Stimulated activated CD4-positive, alpha-beta T cell treated with anti-CD3 and anti-CD28 coated beads, Interleukin-1b, Interleukin-23, amount 100 ng/mL, for 48 hours (primary cell): Measurements from ENCODE around the gene KCNC3.

Experiments used
- DNase-seq: peaks from one replicate; pipeline ENCODE4 v3.0.0-alpha.2; 2020

KCNC3 gene

DNA sequence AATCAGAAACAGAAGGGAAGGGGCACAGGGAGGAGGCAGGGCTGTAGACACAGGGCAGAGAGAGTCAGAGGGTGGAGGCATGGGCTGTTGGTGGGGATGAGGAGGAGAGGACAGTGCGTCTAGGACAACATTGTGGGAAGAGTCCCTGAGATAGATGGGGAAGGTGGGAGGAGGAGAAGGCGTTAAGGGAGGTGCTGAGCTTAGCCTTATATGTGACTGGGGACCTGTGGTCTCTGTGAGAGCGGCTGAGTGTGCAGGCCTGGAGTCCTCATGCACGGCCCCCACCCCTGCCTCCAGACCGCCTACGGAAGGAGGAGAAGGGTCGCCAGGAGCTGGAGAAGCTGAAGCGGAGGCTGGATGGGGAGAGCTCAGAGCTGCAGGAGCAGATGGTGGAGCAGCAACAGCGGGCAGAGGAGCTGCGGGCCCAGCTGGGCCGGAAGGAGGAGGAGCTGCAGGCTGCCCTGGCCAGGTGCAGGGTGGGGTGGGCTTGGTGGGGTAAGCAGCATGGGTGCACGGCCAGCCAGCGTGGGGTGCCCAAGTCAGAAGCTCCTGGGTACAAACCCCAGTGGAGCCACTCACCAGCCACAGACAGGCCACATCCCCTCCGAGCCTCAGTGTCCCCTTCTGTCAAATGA lies 56.8 kb downstream of the KCNC3 start:
- no peak for DNase-seq

GRCh38 chr19:50269653-50270052 lies 59.5 kb downstream of the KCNC3 start:
- no peak for DNase-seq

GRCh38 chr19:50268501-50268900 lies 60.7 kb downstream of the KCNC3 start:
- no peak for DNase-seq

GRCh38 chr19:50268041-50268440 lies 61.1 kb downstream of the KCNC3 start:
- no peak for DNase-seq

DNA sequence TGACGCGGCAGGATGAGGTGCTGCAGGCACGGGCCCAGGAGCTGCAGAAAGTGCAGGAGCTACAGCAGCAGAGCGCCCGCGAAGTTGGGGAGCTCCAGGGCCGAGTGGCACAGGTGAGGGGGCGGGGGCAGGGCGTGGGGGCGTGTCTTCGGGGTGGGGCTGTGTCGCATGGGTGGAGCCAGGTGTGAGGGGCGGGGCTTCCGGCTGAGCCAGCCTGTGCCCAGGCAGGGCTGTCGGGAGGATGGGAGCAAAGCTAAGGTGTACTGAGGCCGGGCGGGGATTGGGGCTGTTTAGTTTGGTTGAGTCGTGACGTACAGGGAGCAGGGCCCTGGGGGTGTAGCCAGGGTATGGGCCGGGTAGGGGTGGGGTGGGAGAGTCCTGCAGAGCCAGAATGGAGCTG lies 62.3 kb downstream of the KCNC3 start:
- peak; percentile 44 for DNase-seq

- DNase-seq: no peak
Measured at GRCh38 chr19:50266041-50266440, 63.1 kb downstream of the KCNC3 start.

DNA sequence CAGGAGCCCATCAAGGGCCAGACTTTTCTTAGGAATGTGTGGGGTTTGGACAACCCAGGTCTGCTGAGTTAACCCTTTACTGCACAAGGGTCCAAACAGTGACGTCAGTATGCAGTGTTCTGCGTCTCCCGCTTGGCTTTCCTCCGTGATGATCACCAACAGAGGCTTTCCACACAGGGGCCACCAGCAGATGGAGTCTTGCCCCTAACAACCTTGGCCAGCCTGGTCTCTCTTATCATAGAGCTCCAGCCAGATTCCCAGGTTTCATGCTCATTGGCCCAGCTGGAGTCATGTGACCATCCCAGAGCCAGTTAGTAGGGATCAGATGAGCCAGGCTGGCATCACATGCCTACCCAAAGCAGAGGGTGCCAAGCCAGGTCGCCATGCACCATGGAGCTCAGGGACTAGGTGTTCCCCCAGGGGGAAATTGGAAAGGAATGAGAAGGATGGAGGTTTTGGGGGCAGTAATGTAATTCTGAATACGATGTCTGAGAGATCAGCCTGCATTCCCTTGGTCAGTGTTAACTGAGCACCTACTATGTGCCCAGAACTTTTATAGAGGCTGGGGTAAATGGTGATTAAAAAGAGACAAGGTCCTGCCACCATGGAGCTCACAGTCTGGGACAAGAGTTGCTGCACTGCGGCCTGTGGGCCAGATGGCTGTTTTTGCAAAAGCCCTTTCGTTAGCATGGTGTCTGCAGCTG lies 64.5 kb downstream of the KCNC3 start:
- no peak for DNase-seq

DNA sequence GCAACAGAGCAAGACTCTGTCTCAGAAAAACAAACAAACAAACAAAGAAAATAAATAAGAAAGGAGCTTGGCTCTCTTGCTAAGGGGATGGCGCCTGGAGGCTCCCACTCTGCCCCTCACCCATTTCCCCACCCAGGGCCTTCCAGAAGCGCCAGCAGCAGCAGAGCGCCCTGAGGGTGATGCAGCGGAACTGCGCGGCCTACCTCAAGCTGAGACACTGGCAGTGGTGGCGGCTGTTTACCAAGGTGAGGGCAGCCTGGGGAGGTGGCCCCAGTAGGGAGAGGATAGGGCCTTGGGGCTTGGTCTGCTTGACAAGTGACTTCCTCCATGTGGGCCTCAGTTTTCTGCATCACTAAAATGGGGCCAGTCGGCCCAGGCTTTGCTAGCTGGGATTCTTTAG lies 66.0 kb downstream of the KCNC3 start:
- no peak for DNase-seq
